Measurements from ENCODE around the gene UFD1.

UFD1 gene

GRCh38 chr22:19478901-19479354 lies at the start of gene UFD1:
Gene UFD1 (minus strand): TSS chr22:19479193. CDS start chr22:19479085, 108 bp downstream.
- peak; percentile 73 for DNase-seq

DNA sequence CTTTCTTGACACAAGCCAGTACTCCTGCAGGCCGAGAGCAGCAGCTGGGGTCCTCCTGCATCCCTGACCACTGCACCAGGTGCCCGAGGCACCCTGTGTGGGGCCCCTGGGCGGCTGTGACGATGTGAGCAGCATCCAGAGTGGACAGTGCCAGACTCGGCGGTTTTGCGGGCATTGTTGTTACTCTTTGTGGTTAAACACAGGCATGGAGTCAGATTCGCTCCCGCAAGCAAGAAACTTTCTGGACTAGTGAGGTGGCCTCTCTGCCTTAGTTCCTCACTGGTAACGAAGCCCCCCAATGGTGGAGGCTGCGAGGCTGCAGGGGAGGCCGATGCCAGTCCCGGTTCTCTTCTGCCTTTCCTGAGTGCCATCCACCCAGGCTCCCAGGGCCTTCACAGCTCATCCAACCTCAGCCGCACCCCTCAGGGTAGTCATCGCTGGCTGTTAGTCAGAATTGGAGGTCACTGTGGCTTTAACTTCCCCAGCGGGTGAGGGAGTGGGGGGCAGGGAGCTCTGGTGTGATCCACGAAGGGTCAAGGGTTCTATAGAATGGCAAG lies 48.9 kb upstream of the UFD1 start:
- DNase-seq: no peak

GRCh38 chr22:19527321-19527721 lies 48.3 kb upstream of the UFD1 start:
- DNase-seq: no peak

GRCh38 chr22:19526702-19527111 lies 47.7 kb upstream of the UFD1 start:
- DNase-seq: no peak

DNA sequence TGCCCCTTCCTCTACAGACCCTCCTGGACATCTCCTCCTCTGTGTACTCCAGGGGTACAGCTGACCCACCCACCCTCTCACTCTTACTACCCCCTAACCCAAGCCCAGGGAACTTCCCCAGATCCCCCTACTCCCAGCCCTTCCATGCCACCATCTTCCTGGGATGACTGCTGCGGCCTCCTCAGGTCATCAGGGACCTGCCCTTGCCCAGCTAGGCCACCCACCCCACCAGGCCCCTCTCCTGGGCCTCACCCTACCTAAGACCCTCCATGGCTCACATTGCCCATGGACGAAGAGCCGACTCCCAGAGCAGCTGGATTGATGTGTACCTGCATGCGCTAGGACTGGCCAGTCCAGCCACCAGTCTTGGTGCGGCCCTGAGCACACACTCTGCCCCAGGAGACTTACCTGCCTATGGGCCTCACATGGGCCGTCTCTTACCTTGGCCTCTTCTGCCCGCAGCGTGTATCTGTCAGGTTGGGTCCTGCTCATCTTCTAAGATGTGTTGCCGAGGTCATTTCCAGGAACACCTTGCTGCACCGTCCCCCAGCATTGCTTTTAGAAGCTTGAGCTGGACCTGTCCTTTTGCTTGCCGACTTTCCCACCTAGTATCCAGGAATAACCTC lies 47.2 kb upstream of the UFD1 start:
- DNase-seq: no peak

DNA sequence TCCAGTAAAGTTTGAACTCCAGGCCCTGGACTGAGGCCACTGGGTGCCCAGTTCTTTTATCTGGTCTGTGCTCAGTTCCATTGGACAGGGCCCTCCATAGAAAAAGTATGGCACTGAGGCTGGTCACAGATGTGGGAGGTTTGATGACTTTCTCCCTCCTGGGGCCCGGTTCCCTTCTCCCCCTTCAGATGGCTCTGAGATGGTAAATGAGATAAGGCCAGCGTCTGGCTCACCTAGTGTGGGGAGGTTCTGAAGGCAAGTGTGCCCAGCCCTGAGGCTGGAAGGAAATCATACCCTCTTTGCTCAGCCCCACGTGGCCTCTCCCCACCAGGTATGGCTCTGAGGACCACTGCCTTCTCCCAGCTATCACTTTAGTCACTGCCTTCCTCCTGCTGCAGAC lies 46.7 kb upstream of the UFD1 start:
- DNase-seq: no peak

- DNase-seq: no peak
Measured at GRCh38 chr22:19525116-19525660, 46.2 kb upstream of the UFD1 start.

DNA sequence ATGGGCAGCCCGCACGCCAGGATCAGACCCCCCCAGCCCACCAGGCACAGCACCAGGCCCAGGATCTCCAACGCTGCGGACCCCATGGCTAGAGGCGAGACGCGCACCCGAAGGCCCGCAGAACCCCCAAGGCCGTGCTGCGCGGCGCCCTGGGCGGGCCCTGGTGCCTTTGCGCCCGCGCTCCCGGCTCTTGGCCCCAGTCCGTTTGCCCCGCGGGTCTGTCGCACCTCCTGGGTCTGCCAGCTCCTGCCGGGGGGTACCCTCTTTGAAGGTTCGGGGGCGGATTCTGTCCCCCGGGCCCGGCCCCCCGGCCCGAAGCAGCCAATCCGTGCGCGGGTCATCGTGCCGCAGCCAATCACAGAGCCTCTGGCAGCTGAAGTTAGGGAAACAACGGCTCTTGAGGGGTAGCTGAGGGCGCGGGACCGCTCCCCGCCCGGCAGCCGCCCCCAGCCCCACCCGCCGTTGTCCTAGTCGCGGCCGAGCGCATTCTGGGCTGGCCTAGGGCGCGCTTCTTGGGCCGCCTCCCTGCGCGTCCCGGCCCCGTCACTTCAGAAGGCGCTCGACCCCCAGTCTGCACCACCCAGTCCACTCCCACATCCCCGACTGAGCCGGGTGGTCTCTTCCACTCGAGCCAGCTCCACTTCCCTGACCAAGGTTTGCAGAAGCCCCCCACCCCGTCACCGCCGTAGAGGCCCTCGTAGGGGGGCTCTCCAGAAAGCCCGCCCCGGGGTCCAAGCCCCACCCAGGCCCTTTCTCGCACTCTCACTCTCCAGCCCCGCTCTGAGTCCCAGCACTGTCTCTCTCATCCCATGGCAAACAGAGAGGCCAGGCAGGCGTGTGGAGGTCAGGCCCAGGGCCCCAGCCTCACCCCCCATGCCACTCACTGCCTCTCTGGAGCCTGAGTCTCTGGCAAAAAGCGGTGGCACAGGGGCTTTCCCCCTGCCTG lies 45.5 kb upstream of the UFD1 start, which contains the start of gene CLDN5:
CLDN5 (minus strand) TSS at position 241 of the 946 bp plus-strand sequence; CDS start at position 86, 155 bp downstream.
- peak; percentile 24 for DNase-seq

DNA sequence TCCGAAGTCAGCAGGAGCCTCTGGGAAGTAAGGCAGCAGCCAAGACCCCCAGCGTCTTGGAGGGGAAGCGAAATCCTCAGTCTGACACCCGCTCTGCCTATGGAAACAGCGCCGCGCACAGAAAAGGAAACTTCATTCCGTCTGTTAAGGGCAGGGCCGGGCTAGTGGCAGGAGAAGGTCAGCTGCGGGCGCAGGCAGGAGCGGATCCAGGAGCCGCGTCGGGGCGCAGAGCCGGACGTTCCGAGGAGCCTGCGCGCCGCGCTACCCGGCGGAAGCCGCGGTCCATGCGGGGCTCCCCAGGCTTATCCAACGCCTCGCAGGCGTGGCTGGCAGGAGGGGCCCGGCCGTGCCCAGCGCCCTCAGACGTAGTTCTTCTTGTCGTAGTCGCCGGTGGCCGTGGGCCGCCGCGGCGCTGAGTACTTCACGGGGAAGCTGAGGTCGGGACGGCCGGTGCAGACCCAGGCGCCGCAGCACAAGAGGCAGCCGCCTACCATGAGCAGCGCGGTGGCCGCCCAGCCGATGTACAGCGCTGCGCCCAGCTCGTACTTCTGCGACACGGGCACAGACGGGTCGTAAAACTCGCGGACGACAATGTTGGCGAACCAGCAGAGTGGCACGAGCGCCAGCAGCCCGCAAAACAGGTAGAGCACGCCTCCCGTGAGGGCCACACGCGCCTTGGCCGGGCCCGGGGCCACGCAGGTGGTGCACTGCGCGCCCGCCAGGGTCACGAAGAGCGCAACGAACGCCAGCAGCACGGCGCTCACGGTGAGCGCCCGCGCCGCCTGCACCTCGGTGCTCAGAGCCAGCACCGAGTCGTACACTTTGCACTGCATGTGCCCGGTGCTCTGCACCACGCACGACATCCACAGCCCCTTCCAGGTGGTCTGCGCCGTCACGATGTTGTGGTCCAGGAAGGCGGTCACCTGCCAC lies 44.5 kb upstream of the UFD1 start:
- peak; percentile 16 for DNase-seq

DNA sequence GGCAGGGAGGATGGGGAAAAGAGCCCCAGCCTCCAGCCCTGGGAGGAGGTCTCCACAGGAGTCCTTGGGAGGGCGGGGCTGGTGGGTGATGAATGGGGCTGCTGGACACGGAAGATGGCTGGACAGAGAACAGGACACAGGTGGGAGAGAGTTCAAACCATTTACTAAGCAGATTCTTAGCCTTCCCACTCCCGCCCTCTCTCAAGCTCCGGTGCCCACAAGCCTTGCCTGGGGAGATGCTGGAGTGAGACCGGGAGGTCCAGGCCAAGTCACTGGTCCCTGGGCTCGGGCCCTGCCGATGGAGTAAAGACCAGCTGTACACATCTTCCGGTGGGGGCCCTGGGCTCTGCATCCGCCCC lies 43.9 kb upstream of the UFD1 start:
- no peak for DNase-seq

DNA sequence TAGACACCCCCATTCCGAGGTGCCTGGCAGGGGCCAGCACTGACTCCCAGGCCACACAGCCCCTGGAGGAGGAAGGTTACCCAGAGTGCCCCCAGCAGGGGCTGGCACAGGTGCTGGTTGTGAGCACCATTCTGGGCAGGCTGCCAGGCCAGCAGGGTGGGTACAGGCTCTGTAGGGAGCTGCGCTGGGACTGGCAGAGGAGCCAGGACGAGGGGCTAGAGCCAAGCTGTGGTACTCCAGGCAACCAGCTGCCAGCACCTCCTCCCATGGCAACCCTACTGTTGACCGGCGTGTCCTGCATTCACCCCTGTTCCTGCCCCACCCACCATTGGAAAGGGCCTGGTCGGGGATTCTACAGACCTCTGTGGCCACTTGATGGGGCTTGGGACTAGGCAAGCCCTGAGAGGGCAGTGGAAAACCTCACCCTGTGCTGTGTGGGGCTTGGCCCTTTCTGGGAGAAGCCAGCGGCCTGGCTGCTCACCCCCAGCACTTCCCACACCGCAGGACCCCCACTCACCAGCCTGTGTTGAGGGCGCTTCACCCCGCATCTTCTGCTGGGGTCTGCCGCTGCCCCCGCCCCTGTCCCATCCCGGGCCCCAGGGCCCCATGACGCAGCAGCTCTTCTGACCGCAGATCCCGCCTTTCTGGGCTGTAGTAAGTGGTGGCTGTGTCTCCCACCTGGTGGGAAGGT lies 43.3 kb upstream of the UFD1 start:
- DNase-seq: no peak

DNA sequence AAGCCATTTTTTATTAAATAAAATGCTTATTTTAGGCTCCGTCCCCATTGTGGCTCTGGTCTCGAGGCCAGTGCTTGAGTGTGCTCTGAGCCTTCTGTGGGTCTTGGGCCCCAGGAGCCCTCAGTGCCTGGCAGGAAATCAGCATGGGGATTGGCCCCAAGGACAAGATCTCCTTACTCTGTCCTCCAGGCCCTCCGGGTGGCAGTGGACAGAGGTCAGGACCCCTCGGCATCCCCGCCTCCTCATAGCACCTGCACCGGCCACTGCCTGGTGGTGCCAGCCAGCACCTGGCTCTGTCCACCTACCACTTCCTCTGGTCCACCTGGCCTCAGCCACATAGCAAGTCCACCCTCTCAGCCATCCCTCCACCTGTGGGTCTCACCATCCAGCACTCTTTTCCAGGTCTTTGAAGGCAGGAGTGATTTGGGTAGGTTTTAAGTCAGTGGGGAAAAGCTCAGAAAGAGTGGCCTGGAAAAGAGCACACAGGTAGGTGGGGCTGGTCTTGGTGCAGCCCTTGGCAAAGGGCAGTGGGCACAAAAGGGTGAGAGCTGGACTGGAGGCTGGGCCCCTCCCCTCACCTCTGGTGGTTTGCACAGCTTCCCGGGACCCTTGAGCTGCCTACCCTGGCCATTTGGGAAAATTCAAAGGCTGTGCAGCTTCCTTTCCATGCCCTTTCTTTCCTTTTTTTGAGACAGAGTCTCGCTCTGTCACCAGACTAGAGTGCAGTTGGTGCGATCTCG lies 41.7 kb upstream of the UFD1 start:
- no peak for DNase-seq

- no peak for DNase-seq
Measured at GRCh38 chr22:19520007-19520406, 41.0 kb upstream of the UFD1 start.

DNA sequence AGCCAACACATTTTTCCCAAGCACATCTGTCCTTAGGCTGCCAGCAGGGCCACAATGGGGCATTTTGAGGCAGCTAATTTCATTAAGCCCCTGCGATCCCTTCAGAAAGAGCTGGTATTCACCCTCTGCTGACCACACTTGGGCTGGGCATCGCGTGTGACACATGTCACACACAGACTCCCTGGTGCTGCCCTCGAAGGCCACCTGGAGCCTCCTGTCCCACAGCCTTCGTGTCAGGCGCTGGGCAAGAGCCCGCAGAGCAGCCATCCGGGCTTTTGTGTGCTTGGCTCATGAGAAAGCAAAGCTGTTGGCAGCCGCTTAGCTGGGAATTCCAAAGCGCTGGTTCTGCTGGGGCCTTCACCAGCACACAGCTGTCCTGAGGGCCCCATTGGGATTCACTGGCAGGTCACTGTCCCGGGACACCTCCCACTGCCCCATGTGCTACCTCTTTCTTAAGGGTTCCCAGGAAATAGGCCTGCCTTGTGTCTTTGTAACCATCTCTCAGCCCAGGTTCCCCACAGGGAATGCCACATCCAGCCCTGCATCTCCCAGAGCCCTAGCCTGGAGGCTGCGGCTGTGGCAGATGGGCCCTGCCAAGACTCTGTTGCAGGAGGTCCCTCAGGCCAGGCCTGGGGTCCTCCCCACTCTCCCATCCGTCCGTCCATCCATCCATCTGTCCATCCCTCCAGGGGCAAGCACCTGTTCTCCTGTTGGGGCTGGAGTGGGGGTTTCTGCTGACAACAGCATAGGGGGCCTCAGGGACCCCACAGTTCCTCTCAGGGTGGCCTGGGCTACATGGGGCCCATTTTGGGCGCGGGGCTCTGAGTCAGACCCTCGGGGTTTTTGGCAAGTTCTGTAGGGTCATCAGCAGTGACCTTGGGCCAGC lies 40.3 kb upstream of the UFD1 start:
- no peak for DNase-seq

GRCh38 chr22:19518635-19519034 lies 39.6 kb upstream of the UFD1 start:
- DNase-seq: no peak

GRCh38 chr22:19517919-19518611 lies 39.1 kb upstream of the UFD1 start:
- DNase-seq: no peak

GRCh38 chr22:19517171-19517500 lies 38.1 kb upstream of the UFD1 start:
- DNase-seq: no peak

DNA sequence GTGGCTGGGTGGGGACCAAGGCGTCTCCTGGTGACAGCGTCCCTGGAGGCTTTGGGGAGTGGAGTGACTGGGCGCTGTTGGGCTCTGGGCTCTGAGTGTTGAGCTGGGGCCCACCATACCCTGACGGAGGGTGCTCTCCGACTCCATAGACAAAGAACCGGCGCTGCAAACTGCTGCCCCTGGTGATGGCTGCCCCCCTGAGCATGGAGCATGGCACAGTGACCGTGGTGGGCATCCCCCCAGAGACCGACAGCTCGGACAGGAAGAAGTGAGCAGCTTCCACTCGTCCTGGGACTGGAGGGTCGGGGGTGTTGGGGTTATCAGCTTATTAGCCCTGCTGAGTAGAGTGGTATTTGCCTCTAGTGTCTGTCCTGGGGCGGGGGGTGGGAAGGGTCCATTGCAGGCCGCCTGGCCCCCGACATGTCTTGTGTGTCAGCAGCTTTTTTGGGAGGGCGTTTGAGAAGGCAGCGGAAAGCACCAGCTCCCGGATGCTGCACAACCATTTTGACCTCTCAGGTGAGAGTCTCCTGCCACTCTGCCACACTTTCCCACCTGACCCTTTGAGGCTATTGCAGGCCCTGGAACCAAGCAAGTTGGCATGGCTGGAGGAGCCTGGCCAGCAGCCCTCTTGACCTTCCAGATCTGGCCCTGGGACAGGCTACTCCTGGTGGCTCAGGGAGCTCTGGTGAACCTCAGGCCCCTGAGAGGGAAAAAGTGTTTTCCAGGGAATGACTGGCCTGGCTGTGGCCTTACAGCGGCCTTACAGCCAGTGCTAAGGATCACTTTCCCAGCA lies 37.6 kb upstream of the UFD1 start:
- no peak for DNase-seq
